GM23338 (cell line): ENCODE results near the gene KCNAB1. TPM values are rescaled to one million over a fixed set of nuclear protein-coding genes. Genes with fewer than 3 reads are reported as not detected.

Experiments
- ATAC-seq: fragments of 200-7000 bp; cut with Tn5 transposase; 3 replicates; pipeline ENCODE4 v1.9.1; 2020
- DNase-seq: peaks from one replicate; pipeline ENCODE4 v3.0.0-alpha.2; 2015; ENCODE audit warnings: low spot score
- H2AFZ ChIP-seq: fragments of 200-600 bp; sonication (generic); 2 replicates; pipeline ENCODE4 v1.8.0; 2016; ENCODE audit warnings: antibody characterized with exemption, mild to moderate bottlenecking, moderate library complexity
- H3F3A ChIP-seq: fragments of 200-600 bp; sonication (generic); replicated peaks from 2 replicates; pipeline ENCODE4 v1.8.0; 2017; ENCODE audit warnings: antibody characterized with exemption, mixed run types, low read depth
- H3K27ac ChIP-seq: fragments of 200-600 bp; sonication (generic); 2 replicates; pipeline ENCODE4 v1.6.1; 2016; ENCODE audit warnings: low read depth
- H3K27me3 ChIP-seq: fragments of 200-600 bp; sonication (generic); 2 replicates; pipeline ENCODE4 v1.8.0; 2016; ENCODE audit warnings: mild to moderate bottlenecking, mixed run types, moderate library complexity; ENCODE audit not compliant: insufficient read depth
- H3K36me3 ChIP-seq: fragments of 200-600 bp; sonication (generic); 2 replicates; pipeline ENCODE4 v1.8.0; 2016; ENCODE audit warnings: mild to moderate bottlenecking; ENCODE audit not compliant: insufficient read depth
- H3K4me1 ChIP-seq: fragments of 200-600 bp; sonication (generic); 2 replicates; pipeline ENCODE4 v1.8.0; 2016; ENCODE audit warnings: mild to moderate bottlenecking, moderate library complexity; ENCODE audit not compliant: insufficient read depth
- H3K4me2 ChIP-seq: fragments of 200-600 bp; sonication (generic); 2 replicates; pipeline ENCODE4 v1.7.1; 2017; ENCODE audit warnings: mixed run types
- H3K4me3 ChIP-seq: fragments of 200-600 bp; sonication (generic); 2 replicates; pipeline ENCODE4 v1.6.1; 2016; ENCODE audit warnings: mixed run types
- H3K79me2 ChIP-seq: fragments of 200-600 bp; sonication (generic); replicated peaks from 2 replicates; pipeline ENCODE4 v1.8.0; 2017; ENCODE audit warnings: mild to moderate bottlenecking; ENCODE audit not compliant: insufficient read depth
- H3K9me2 ChIP-seq: fragments of 200-600 bp; sonication (generic); 2 replicates; pipeline ENCODE4 v1.8.0; 2017; ENCODE audit not compliant: insufficient read depth
- H4K20me1 ChIP-seq: fragments of 200-600 bp; sonication (generic); replicated peaks from 2 replicates; pipeline ENCODE4 v1.8.0; 2017; ENCODE audit warnings: mild to moderate bottlenecking; ENCODE audit not compliant: insufficient read depth
- H3K27ac Mint-ChIP-seq: 2 replicates; pipeline ENCODE4 v1.8.0; 2020; ENCODE audit warnings: inconsistent platforms, mild to moderate bottlenecking, moderate library complexity, mixed read lengths
- H3K27me3 Mint-ChIP-seq: 3 replicates; pipeline ENCODE4 v1.8.0; 2022; ENCODE audit warnings: low read depth, mild to moderate bottlenecking, moderate library complexity, mixed read lengths, inconsistent platforms; ENCODE audit not compliant: insufficient read depth, poor library complexity
- H3K36me3 Mint-ChIP-seq: 3 replicates; pipeline ENCODE4 v1.8.0; 2021; ENCODE audit warnings: low read depth, mild to moderate bottlenecking, inconsistent platforms, moderate library complexity, mixed read lengths
- H3K4me1 Mint-ChIP-seq: 3 replicates; pipeline ENCODE4 v1.8.0; 2020; ENCODE audit warnings: mild to moderate bottlenecking, inconsistent platforms, mixed read lengths
- H3K4me3 Mint-ChIP-seq: 3 replicates; pipeline ENCODE4 v1.8.0; 2021; ENCODE audit warnings: moderate library complexity, mild to moderate bottlenecking, inconsistent platforms, mixed read lengths
- H3K9me3 Mint-ChIP-seq: 3 replicates; pipeline ENCODE4 v1.8.0; 2020; ENCODE audit warnings: moderate library complexity, mild to moderate bottlenecking, inconsistent platforms, mixed read lengths
- CREB1 ChIP-seq: fragments of 250-450 bp; sonication (Bioruptor Pico); IDR thresholded peaks from 2 replicates; pipeline ENCODE4 v1.5.0; 2020; ENCODE audit warnings: low read depth, mild to moderate bottlenecking, moderate library complexity
- CTCF ChIP-seq, 2 experiments: fragments of 200-600 bp in 1 of 2; sonication (generic) in 1 of 2; conservative IDR thresholded peaks; 2 replicates each; pipeline versions ENCODE4 v1.5.1 to v1.6.1; 2016 to 2017; ENCODE audit warnings: antibody characterized with exemption in 2 of 2, low read depth in 2 of 2, mild to moderate bottlenecking in 2 of 2, moderate library complexity in 1 of 2
- ETS1 ChIP-seq: IDR thresholded peaks from 2 replicates; pipeline ENCODE4 v1.6.1; 2016; ENCODE audit warnings: antibody characterized with exemption
- EZH2phosphoT487 ChIP-seq: fragments of 200-600 bp; sonication (generic); IDR thresholded peaks from one replicate; pipeline ENCODE4 v1.8.1; 2018; ENCODE audit warnings: antibody characterized with exemption; ENCODE audit not compliant: unreplicated experiment
- JUNB ChIP-seq: IDR thresholded peaks from one replicate; pipeline ENCODE4 v1.6.1; 2016; ENCODE audit warnings: antibody characterized with exemption; ENCODE audit not compliant: unreplicated experiment
- POLR2AphosphoS5 ChIP-seq: IDR thresholded peaks from 2 replicates; pipeline ENCODE4 v1.6.1; 2016; ENCODE audit warnings: antibody characterized with exemption, low read depth
- STAT1 ChIP-seq: IDR thresholded peaks from one replicate; pipeline ENCODE4 v1.6.1; 2016; ENCODE audit warnings: antibody characterized with exemption; ENCODE audit not compliant: unreplicated experiment
- ZNF114 ChIP-seq: fragments of 250-450 bp; sonication (Bioruptor Pico); IDR thresholded peaks from 2 replicates; pipeline ENCODE4 v1.5.0; 2020; ENCODE audit warnings: mild to moderate bottlenecking, moderate library complexity
- ZNF331 ChIP-seq: fragments of 250-450 bp; sonication (Bioruptor Pico); IDR thresholded peaks from 2 replicates; pipeline ENCODE4 v1.5.0; 2020; ENCODE audit warnings: low read depth, mild to moderate bottlenecking, moderate library complexity
- polyA plus RNA-seq: library from polyadenylated mRNA; unstranded; fragments of >200 nt; fragmentation: Nextera tagmentation; extraction: Ambion mirVana; gene quantifications from 2 replicates; pipeline ENCODE4 v1.2.1, GENCODE V29; 2016
- total RNA-seq: library from RNA; depleted of rRNA; stranded (reverse); fragments of >200 nt; shearing (Covaris generic); gene quantifications from 2 replicates; pipeline ENCODE4 v1.2.3, GENCODE V29; 2014
- TF ChIP-seq, protein P1 (sequence below): fragments of 250-450 bp; sonication (Bioruptor Pico); IDR thresholded peaks from 2 replicates; pipeline ENCODE4 v1.5.0; 2020; ENCODE audit warnings: mild to moderate bottlenecking, moderate library complexity
- TF ChIP-seq, protein P2 (sequence below): IDR thresholded peaks from one replicate; pipeline ENCODE4 v1.6.1; 2018; ENCODE audit warnings: antibody characterized with exemption; ENCODE audit not compliant: unreplicated experiment

Gene KCNAB1
- total and polyA plus RNA-seq, 2 experiments from 2014 or later, result 0.69 to 2.6 TPM

DNA sequence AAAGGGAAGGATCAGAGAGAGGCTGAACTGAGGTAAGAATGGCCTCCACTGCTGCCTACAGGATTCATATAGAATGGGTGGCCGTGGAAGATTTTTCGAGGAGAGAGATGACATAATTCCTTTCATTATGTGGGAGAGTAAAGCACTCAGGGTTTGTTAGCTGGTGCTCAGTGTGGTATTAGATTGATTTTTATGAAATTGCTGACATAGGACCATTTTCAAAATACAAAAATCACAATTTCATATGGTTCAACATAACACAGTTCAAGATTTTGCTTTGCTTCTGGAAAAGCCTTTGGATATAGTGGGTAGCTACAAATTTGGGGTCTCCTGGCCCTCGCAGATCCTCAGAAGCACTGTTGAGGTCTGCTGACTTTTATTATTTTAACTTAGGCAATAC lies 95.4 kb downstream of the KCNAB1 start (continued):
- TF ChIP-seq, protein P1, sequence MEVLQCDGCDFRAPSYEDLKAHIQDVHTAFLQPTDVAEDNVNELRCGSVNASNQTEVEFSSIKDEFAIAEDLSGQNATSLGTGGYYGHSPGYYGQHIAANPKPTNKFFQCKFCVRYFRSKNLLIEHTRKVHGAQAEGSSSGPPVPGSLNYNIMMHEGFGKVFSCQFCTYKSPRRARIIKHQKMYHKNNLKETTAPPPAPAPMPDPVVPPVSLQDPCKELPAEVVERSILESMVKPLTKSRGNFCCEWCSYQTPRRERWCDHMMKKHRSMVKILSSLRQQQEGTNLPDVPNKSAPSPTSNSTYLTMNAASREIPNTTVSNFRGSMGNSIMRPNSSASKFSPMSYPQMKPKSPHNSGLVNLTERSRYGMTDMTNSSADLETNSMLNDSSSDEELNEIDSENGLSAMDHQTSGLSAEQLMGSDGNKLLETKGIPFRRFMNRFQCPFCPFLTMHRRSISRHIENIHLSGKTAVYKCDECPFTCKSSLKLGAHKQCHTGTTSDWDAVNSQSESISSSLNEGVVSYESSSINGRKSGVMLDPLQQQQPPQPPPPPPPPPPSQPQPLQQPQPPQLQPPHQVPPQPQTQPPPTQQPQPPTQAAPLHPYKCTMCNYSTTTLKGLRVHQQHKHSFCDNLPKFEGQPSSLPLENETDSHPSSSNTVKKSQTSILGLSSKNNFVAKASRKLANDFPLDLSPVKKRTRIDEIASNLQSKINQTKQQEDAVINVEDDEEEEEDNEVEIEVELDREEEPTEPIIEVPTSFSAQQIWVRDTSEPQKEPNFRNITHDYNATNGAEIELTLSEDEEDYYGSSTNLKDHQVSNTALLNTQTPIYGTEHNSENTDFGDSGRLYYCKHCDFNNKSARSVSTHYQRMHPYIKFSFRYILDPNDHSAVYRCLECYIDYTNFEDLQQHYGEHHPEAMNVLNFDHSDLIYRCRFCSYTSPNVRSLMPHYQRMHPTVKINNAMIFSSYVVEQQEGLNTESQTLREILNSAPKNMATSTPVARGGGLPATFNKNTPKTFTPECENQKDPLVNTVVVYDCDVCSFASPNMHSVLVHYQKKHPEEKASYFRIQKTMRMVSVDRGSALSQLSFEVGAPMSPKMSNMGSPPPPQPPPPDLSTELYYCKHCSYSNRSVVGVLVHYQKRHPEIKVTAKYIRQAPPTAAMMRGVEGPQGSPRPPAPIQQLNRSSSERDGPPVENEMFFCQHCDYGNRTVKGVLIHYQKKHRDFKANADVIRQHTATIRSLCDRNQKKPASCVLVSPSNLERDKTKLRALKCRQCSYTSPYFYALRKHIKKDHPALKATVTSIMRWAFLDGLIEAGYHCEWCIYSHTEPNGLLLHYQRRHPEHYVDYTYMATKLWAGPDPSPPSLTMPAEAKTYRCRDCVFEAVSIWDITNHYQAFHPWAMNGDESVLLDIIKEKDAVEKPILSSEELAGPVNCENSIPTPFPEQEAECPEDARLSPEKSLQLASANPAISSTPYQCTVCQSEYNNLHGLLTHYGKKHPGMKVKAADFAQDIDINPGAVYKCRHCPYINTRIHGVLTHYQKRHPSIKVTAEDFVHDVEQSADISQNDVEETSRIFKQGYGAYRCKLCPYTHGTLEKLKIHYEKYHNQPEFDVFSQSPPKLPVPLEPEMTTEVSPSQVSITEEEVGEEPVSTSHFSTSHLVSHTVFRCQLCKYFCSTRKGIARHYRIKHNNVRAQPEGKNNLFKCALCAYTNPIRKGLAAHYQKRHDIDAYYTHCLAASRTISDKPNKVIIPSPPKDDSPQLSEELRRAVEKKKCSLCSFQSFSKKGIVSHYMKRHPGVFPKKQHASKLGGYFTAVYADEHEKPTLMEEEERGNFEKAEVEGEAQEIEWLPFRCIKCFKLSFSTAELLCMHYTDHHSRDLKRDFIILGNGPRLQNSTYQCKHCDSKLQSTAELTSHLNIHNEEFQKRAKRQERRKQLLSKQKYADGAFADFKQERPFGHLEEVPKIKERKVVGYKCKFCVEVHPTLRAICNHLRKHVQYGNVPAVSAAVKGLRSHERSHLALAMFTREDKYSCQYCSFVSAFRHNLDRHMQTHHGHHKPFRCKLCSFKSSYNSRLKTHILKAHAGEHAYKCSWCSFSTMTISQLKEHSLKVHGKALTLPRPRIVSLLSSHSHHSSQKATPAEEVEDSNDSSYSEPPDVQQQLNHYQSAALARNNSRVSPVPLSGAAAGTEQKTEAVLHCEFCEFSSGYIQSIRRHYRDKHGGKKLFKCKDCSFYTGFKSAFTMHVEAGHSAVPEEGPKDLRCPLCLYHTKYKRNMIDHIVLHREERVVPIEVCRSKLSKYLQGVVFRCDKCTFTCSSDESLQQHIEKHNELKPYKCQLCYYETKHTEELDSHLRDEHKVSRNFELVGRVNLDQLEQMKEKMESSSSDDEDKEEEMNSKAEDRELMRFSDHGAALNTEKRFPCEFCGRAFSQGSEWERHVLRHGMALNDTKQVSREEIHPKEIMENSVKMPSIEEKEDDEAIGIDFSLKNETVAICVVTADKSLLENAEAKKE (CRISPR knock-in tag), result no peak
- TF ChIP-seq CTCF (conservative IDR thresholded peaks at IDR 0.05; ENCODE audit: low read depth in 2 of 2) (no peak), ZNF114 (CRISPR knock-in tag) (no peak), EZH2phosphoT487 (no peak), STAT1 (no peak)

DNA sequence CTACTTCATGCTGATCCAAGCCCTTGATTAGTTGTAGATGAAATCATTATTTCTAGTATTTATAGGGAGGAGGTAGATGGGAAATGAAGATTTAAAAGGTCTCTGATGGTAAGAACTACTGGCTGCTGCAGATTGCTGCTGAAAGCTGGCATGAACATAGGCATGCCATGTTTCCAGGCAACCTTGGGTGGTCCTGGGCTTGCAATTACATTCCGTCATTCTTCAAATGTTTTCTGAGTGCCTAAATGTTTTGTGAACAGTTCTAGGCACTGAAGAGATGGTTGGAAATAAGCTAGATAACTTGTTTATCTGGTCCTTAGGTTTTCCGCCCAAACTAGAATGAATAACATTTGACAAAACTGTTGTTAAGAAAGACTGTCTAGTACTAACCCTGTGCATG lies 95.8 kb downstream of the KCNAB1 start:
- Histone ChIP-seq H3K36me3 (no peaks in the 10 kb centered on the region), H3K79me2 (no peaks in the 10 kb centered on the region), H2AFZ (no peak overlapping the region), H3K9me2 (peaks cover 4% of the 10 kb centered on the region; the same call in 1 of the 2 replicates), H3K4me1 (no peaks in the 10 kb centered on the region), H3K4me2 (no peak overlapping the region), H3K27ac (no peak overlapping the region), H3K27me3 (no peaks in the 10 kb centered on the region), H4K20me1 (no peaks in the 10 kb centered on the region), H3F3A (no peaks in the 10 kb centered on the region), H3K4me3 (no peak overlapping the region)
- H3K4me1 Mint-ChIP-seq, result peaks cover 5% of the 10 kb centered on the region; the same call in 2 of the 3 replicates
- H3K27me3 Mint-ChIP-seq, result no peaks in the 10 kb centered on the region
- DNase-seq (no peak), ATAC-seq (no peak)
- peaks cover 7% of the 10 kb centered on the region; the same call in 2 of the 3 replicates for H3K9me3 Mint-ChIP-seq
- H3K36me3 Mint-ChIP-seq, result no peaks in the 10 kb centered on the region
- H3K27ac Mint-ChIP-seq, result no peak overlapping the region
- H3K4me3 Mint-ChIP-seq, result no peak overlapping the region
- TF ChIP-seq EZH2phosphoT487, result no peak
- TF ChIP-seq ZNF331 (CRISPR knock-in tag), result no peak
- no peak for TF ChIP-seq ZNF114 (CRISPR knock-in tag)
- TF ChIP-seq, protein P2, sequence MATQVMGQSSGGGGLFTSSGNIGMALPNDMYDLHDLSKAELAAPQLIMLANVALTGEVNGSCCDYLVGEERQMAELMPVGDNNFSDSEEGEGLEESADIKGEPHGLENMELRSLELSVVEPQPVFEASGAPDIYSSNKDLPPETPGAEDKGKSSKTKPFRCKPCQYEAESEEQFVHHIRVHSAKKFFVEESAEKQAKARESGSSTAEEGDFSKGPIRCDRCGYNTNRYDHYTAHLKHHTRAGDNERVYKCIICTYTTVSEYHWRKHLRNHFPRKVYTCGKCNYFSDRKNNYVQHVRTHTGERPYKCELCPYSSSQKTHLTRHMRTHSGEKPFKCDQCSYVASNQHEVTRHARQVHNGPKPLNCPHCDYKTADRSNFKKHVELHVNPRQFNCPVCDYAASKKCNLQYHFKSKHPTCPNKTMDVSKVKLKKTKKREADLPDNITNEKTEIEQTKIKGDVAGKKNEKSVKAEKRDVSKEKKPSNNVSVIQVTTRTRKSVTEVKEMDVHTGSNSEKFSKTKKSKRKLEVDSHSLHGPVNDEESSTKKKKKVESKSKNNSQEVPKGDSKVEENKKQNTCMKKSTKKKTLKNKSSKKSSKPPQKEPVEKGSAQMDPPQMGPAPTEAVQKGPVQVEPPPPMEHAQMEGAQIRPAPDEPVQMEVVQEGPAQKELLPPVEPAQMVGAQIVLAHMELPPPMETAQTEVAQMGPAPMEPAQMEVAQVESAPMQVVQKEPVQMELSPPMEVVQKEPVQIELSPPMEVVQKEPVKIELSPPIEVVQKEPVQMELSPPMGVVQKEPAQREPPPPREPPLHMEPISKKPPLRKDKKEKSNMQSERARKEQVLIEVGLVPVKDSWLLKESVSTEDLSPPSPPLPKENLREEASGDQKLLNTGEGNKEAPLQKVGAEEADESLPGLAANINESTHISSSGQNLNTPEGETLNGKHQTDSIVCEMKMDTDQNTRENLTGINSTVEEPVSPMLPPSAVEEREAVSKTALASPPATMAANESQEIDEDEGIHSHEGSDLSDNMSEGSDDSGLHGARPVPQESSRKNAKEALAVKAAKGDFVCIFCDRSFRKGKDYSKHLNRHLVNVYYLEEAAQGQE, result no peak
- TF ChIP-seq STAT1, result no peak
- TF ChIP-seq POLR2AphosphoS5, result no peak
- no peak for TF ChIP-seq JUNB
- no peak for TF ChIP-seq ETS1
- TF ChIP-seq CREB1 (CRISPR knock-in tag), result no peak
